Neural cell (in vitro differentiated cells): ENCODE data around the gene EFCAB13. TPM values are rescaled to one million over a fixed set of nuclear protein-coding genes. Genes with fewer than 3 reads are reported as not detected.

ENCODE experiments used
- H2AFZ ChIP-seq: fragments of 200-600, 300-800 bp; sonication (generic), shearing (Covaris generic); 2 replicates; pipeline ENCODE4 v1.6.0; 2014; ENCODE audit warnings: low read depth, mild to moderate bottlenecking, antibody characterized with exemption, low read length, moderate library complexity
- H3F3A ChIP-seq: fragments of 200-600 bp; shearing (Covaris generic); 2 replicates; pipeline ENCODE4 v1.6.1; 2016; ENCODE audit warnings: mild to moderate bottlenecking, moderate library complexity, mixed read lengths, antibody characterized with exemption, low read length; ENCODE audit not compliant: insufficient read depth, poor library complexity, severe bottlenecking
- H3K27ac ChIP-seq: fragments of 200-600, 300-800 bp; sonication (generic), shearing (Covaris generic); 2 replicates; pipeline ENCODE4 v1.5.1; 2014; ENCODE audit warnings: mild to moderate bottlenecking, low read length, moderate library complexity
- H3K27me3 ChIP-seq: fragments of 300-800, 200-600 bp; sonication (generic), shearing (Covaris generic); 2 replicates; pipeline ENCODE4 v1.6.0; 2014; ENCODE audit warnings: mild to moderate bottlenecking, low read depth, low read length, moderate library complexity; ENCODE audit not compliant: insufficient read depth
- H3K36me3 ChIP-seq: fragments of 300-800, 200-600 bp; sonication (generic), shearing (Covaris generic); 2 replicates; pipeline ENCODE4 v1.5.1; 2014; ENCODE audit warnings: mild to moderate bottlenecking, antibody characterized with exemption, low read length, moderate library complexity; ENCODE audit not compliant: insufficient read depth
- H3K4me2 ChIP-seq: fragments of 300-800, 200-600 bp; sonication (generic), shearing (Covaris generic); 2 replicates; pipeline ENCODE4 v1.6.0; 2014; ENCODE audit warnings: mild to moderate bottlenecking, low read length
- H3K4me3 ChIP-seq: fragments of 300-800, 200-600 bp; sonication (generic), shearing (Covaris generic); 2 replicates; pipeline ENCODE4 v1.5.1; 2014; ENCODE audit warnings: mild to moderate bottlenecking, low read length, moderate library complexity
- H3K79me2 ChIP-seq: fragments of 200-600 bp; shearing (Covaris generic); replicated peaks from 2 replicates; pipeline ENCODE4 v1.6.0; 2014; ENCODE audit warnings: mild to moderate bottlenecking, low read length, moderate library complexity; ENCODE audit not compliant: insufficient read depth
- H3K9ac ChIP-seq: fragments of 300-800, 200-600 bp; sonication (generic), shearing (Covaris generic); 2 replicates; pipeline ENCODE4 v1.6.1; 2016; ENCODE audit warnings: mild to moderate bottlenecking, low read length, mixed read lengths
- H3K9me2 ChIP-seq: fragments of 200-600 bp; shearing (Covaris generic); 2 replicates; pipeline ENCODE4 v1.6.1; 2016; ENCODE audit warnings: mild to moderate bottlenecking, low read length, mixed read lengths; ENCODE audit not compliant: insufficient read depth
- H3K9me3 ChIP-seq: fragments of 200-600, 300-800 bp; sonication (generic), shearing (Covaris generic); 2 replicates; pipeline ENCODE4 v1.6.1; 2016; ENCODE audit warnings: mild to moderate bottlenecking, mixed run types, low read length, moderate library complexity, mixed read lengths
- H4K20me1 ChIP-seq: fragments of 200-600 bp; shearing (Covaris generic); 2 replicates; pipeline ENCODE4 v1.6.1; 2016; ENCODE audit warnings: mild to moderate bottlenecking, mixed run types; ENCODE audit not compliant: insufficient read depth
- CTCF ChIP-seq: fragments of 450-650 bp; IDR thresholded peaks from 2 replicates; pipeline ENCODE4 v1.5.1; 2014; ENCODE audit warnings: antibody characterized with exemption, mild to moderate bottlenecking, moderate library complexity; ENCODE audit not compliant: poor library complexity, severe bottlenecking
- EP300 ChIP-seq: fragments of 450-650 bp; conservative IDR thresholded peaks from 2 replicates; pipeline ENCODE4 v1.6.1; 2014; ENCODE audit warnings: antibody characterized with exemption, mild to moderate bottlenecking, moderate library complexity; ENCODE audit not compliant: poor library complexity, severe bottlenecking
- EZH2 ChIP-seq: fragments of 200-600, 300-800 bp; shearing (Covaris generic), sonication (generic); IDR thresholded peaks from 2 replicates; pipeline ENCODE4 v1.6.1; 2014; ENCODE audit warnings: antibody characterized with exemption, low read length, borderline replicate concordance, mild to moderate bottlenecking; ENCODE audit not compliant: insufficient read depth, poor library complexity, severe bottlenecking
- MXI1 ChIP-seq: fragments of 450-650 bp; conservative IDR thresholded peaks from 2 replicates; pipeline ENCODE4 v1.6.1; 2014; ENCODE audit warnings: antibody characterized with exemption, mild to moderate bottlenecking; ENCODE audit not compliant: poor library complexity, severe bottlenecking
- POLR2AphosphoS5 ChIP-seq: IDR thresholded peaks from 2 replicates; pipeline ENCODE4 v1.6.1; 2012
- RAD21 ChIP-seq: fragments of 450-650 bp; conservative IDR thresholded peaks from 2 replicates; pipeline ENCODE4 v1.6.1; 2014; ENCODE audit warnings: antibody characterized with exemption, mild to moderate bottlenecking, moderate library complexity
- REST ChIP-seq: IDR thresholded peaks from 2 replicates; pipeline ENCODE4 v1.6.1; 2012; ENCODE audit warnings: borderline replicate concordance
- SMC3 ChIP-seq: fragments of 450-650 bp; conservative IDR thresholded peaks from 2 replicates; pipeline ENCODE4 v1.6.1; 2014; ENCODE audit warnings: antibody characterized with exemption, mild to moderate bottlenecking, moderate library complexity; ENCODE audit not compliant: poor library complexity
- TAF1 ChIP-seq: IDR thresholded peaks from 2 replicates; pipeline ENCODE4 v1.6.1; 2012; ENCODE audit warnings: low read depth
- polyA plus RNA-seq: library from polyadenylated mRNA; depleted of rRNA; stranded (reverse); fragments of >200 nt; gene quantifications from 2 replicates; pipeline ENCODE4 v1.2.3, GENCODE V29; 2014

The EFCAB13 gene
- polyA plus RNA-seq, 1 donor from 2014 or later, result 2.2 TPM

- Histone ChIP-seq H3K4me3 (no peak overlapping the region), H3K9me2 (no peaks in the 10 kb centered on the region), H3K27ac (no peak overlapping the region), H3K36me3 (no peaks in the 10 kb centered on the region), H3K9ac (no peak overlapping the region), H2AFZ (no peak overlapping the region), H3K4me2 (no peak overlapping the region), H4K20me1 (no peaks in the 10 kb centered on the region), H3K27me3 (no peaks in the 10 kb centered on the region), H3K79me2 (no peaks in the 10 kb centered on the region), H3F3A (no peaks in the 10 kb centered on the region), H3K9me3 (no peaks in the 10 kb centered on the region)
- TF ChIP-seq CTCF, result no peak
- TF ChIP-seq REST, result no peak
- TF ChIP-seq EZH2, result no peak
- no peak for TF ChIP-seq MXI1
- no peak for TF ChIP-seq SMC3
- no peak for TF ChIP-seq POLR2AphosphoS5
- no peak for TF ChIP-seq TAF1
Measured at GRCh38 chr17:47288531-47289116, 35.1 kb upstream of the EFCAB13 start.

GRCh38 chr17:47289302-47289701 is 34.5 kb upstream of the EFCAB13 start:
- Histone ChIP-seq H3K9me3 (no peaks in the 10 kb centered on the region), H2AFZ (no peak overlapping the region), H3K4me2 (no peak overlapping the region), H3K36me3 (no peaks in the 10 kb centered on the region), H3K9me2 (no peaks in the 10 kb centered on the region), H3K4me3 (no peak overlapping the region), H3K27ac (no peak overlapping the region), H3F3A (no peaks in the 10 kb centered on the region), H4K20me1 (no peaks in the 10 kb centered on the region), H3K27me3 (no peaks in the 10 kb centered on the region), H3K9ac (no peak overlapping the region), H3K79me2 (no peaks in the 10 kb centered on the region)
- TF ChIP-seq SMC3 (no peak), REST (no peak), MXI1 (no peak), POLR2AphosphoS5 (no peak), EP300 (no peak), RAD21 (no peak), CTCF (no peak), TAF1 (no peak), EZH2 (no peak)
